ENCODE measurements around the gene CYP19A1. TPM values are rescaled to one million over a fixed set of nuclear protein-coding genes. Genes with fewer than 3 reads are reported as not detected.

The CYP19A1 gene
- total RNA-seq, 1 donor from 2014 or later = not detected

DNA sequence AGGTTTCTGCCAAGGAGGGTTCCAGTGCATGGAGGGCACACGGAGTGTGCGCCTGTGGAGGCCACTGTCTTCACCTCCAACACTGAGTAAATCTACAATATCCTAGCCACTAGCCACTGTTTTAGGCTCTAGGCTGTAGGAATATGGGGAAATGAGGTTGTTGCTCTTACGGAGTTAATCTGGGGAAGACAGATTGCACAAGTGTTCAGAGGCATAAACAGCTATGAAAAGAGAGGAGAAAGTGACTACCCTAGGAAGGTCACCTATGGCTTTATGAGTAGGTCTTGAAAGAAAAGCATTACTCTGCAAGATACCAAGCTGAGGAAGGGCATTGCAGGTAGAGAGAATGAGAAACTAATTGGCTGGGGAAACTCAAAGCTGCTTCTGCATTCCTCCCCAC, 85.7 kb downstream of the CYP19A1 start:
- Mint-ChIP-seq H3K4me1 (ENCODE audit: unreplicated experiment) (no peaks in the 10 kb centered on the region), H3K36me3 (ENCODE audit: low read depth, unreplicated experiment) (no peaks in the 10 kb centered on the region), H3K9me3 (ENCODE audit: unreplicated experiment) (no peaks in the 10 kb centered on the region), H3K27ac (ENCODE audit: unreplicated experiment) (no peak overlapping the region), H3K4me3 (ENCODE audit: unreplicated experiment) (no peak overlapping the region), H3K27me3 (ENCODE audit: unreplicated experiment) (no peaks in the 10 kb centered on the region)
- no peak for DNase-seq (ENCODE audit: low spot score)
- TF ChIP-seq, protein P1, sequence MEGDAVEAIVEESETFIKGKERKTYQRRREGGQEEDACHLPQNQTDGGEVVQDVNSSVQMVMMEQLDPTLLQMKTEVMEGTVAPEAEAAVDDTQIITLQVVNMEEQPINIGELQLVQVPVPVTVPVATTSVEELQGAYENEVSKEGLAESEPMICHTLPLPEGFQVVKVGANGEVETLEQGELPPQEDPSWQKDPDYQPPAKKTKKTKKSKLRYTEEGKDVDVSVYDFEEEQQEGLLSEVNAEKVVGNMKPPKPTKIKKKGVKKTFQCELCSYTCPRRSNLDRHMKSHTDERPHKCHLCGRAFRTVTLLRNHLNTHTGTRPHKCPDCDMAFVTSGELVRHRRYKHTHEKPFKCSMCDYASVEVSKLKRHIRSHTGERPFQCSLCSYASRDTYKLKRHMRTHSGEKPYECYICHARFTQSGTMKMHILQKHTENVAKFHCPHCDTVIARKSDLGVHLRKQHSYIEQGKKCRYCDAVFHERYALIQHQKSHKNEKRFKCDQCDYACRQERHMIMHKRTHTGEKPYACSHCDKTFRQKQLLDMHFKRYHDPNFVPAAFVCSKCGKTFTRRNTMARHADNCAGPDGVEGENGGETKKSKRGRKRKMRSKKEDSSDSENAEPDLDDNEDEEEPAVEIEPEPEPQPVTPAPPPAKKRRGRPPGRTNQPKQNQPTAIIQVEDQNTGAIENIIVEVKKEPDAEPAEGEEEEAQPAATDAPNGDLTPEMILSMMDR (IDR thresholded peaks at IDR 0.05; ENCODE audit: unreplicated experiment) = no peak

DNA sequence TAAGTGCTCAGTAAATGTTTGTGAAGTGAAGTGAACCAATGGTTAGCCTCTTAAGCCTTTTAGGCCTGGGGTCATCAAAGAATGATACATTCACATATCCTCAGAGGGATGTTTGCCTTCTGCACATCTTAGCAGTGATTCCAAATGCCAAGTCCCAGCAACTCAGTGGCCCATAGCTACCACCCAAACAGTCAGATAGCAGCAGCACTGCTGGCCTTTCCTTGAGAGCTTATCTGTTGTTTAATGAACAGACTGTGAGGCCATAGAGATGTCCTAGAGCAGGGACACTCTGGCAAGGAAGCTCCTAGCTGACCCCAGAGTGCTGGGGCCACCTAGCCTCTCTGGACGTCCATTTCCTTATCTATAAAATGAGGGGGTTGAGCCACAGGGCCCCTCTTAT, 86.8 kb downstream of the CYP19A1 start:
- H3K4me3 Mint-ChIP-seq (ENCODE audit: unreplicated experiment) = no peak overlapping the region
- no peaks in the 10 kb centered on the region for H3K4me1 Mint-ChIP-seq (ENCODE audit: unreplicated experiment)

DNA sequence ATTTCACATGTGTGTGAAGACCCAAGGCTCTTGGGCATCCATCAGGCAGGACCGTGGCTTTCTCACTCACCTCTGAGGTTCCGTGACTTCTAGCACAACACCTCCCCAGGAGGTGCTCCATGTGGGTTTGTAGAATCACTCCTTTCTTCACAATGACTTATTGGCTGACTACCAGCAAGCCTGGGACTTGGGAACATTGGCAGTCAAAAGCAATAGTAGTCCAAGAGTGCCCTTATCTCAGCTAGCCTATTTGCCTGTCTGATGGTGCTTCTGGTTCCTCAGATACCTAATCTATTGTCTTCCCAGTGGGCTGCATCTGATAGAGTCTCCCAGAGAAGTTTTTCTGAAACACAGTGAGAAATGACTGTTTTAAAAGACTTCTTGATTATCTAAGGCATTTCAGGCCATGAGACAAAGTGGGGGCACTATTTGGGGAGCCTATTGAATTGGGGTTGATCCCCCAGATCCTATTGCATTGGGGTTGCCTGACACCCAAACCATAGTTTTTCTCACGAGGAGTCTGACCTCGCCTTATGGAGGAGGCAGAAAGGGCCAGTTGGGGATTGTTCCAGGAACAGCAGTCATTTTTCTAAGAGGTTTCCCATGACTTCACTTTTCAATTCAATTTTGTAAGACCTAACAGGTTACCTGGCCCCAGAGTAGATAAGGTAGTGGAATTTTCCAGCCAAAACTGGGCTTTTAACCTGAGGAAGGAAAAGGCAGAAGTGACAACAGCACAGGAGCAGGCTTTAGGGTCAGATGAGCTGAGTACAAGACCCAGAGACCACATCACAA, 88.0 kb downstream of the CYP19A1 start:
- H3K36me3 Mint-ChIP-seq (ENCODE audit: low read depth, unreplicated experiment) = no peaks in the 10 kb centered on the region
- no peaks in the 10 kb centered on the region for H3K27me3 Mint-ChIP-seq (ENCODE audit: unreplicated experiment)
- H3K9me3 Mint-ChIP-seq (ENCODE audit: unreplicated experiment) = no peaks in the 10 kb centered on the region
- H3K4me3 Mint-ChIP-seq (ENCODE audit: unreplicated experiment) = no peak overlapping the region
- TF ChIP-seq, protein P1 (IDR thresholded peaks at IDR 0.05; ENCODE audit: unreplicated experiment) = no peak
- H3K27ac Mint-ChIP-seq (ENCODE audit: unreplicated experiment) = no peak overlapping the region
- DNase-seq (ENCODE audit: low spot score) = no peak
- H3K4me1 Mint-ChIP-seq (ENCODE audit: unreplicated experiment) = no peaks in the 10 kb centered on the region

More for the DNA sequence above, 86.8 kb downstream of the CYP19A1 start:
- no peaks in the 10 kb centered on the region for H3K36me3 Mint-ChIP-seq (ENCODE audit: low read depth, unreplicated experiment)
- H3K9me3 Mint-ChIP-seq (ENCODE audit: unreplicated experiment) = no peaks in the 10 kb centered on the region
- DNase-seq (ENCODE audit: low spot score) = no peak
- H3K27me3 Mint-ChIP-seq (ENCODE audit: unreplicated experiment) = no peaks in the 10 kb centered on the region
- no peak overlapping the region for H3K27ac Mint-ChIP-seq (ENCODE audit: unreplicated experiment)
- TF ChIP-seq, protein P1 (IDR thresholded peaks at IDR 0.05; ENCODE audit: unreplicated experiment) = no peak

DNA sequence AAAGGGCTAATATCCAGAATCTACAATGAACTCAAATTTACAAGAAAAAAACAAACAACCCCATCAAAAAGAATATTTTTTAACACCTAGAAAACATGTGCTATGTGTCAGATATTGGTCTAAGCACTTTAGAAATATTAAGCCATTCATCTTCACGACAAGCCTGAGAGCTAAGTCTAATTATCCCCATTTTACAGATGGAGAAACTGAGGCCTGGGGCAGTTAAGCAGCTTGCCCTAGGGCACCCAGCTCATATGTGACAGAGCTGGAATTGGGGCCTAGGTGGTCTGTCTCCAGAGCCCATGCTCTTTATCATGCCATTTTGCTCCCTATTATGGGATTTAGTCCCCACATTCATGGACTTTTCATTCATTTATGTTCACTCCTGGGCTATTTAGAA, 92.8 kb downstream of the CYP19A1 start:
- H3K4me3 Mint-ChIP-seq (ENCODE audit: unreplicated experiment) = no peak overlapping the region
- no peak overlapping the region for H3K27ac Mint-ChIP-seq (ENCODE audit: unreplicated experiment)
- H3K27me3 Mint-ChIP-seq (ENCODE audit: unreplicated experiment) = peaks cover 2% of the 10 kb centered on the region
- no peaks in the 10 kb centered on the region for H3K36me3 Mint-ChIP-seq (ENCODE audit: low read depth, unreplicated experiment)
- H3K9me3 Mint-ChIP-seq (ENCODE audit: unreplicated experiment) = no peaks in the 10 kb centered on the region
- H3K4me1 Mint-ChIP-seq (ENCODE audit: unreplicated experiment) = no peaks in the 10 kb centered on the region
- no peak for DNase-seq (ENCODE audit: low spot score)
- TF ChIP-seq, protein P1 (IDR thresholded peaks at IDR 0.05; ENCODE audit: unreplicated experiment) = no peak

DNA sequence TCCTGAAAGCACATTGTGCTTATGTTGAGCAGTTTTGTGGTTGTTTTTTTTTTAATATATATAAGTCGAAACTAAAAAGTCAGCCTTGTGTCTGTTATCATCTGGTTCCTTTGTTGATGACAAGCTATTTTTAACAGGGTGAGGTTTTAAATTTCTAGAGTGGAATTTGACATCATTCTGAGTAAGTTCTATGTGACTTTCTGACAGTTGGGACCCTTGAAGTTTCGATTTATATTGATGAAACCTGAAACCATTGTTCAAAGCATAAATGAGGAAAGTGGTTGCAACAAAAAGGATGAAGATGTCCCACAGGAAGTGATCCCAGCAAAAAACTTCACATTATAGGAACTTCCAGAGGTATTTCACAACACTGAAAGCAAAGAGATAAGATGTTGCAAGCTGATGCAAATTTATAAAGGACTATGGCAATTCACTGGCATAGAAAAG, 94.0 kb downstream of the CYP19A1 start:
- no peak overlapping the region for H3K4me3 Mint-ChIP-seq (ENCODE audit: unreplicated experiment)
- no peaks in the 10 kb centered on the region for H3K36me3 Mint-ChIP-seq (ENCODE audit: low read depth, unreplicated experiment)
- H3K27ac Mint-ChIP-seq (ENCODE audit: unreplicated experiment) = no peak overlapping the region
- H3K27me3 Mint-ChIP-seq (ENCODE audit: unreplicated experiment) = peaks cover 2% of the 10 kb centered on the region
- H3K9me3 Mint-ChIP-seq (ENCODE audit: unreplicated experiment) = no peaks in the 10 kb centered on the region
- DNase-seq (ENCODE audit: low spot score) = no peak
- H3K4me1 Mint-ChIP-seq (ENCODE audit: unreplicated experiment) = no peaks in the 10 kb centered on the region
- TF ChIP-seq, protein P1 (IDR thresholded peaks at IDR 0.05; ENCODE audit: unreplicated experiment) = no peak
